HPDE6-E6E7 (cell line): Measurements from ENCODE around the gene BOC.
A peak's percentile ranks its signal among the peaks of the same experiment; 100 is the strongest.

Experiments used
- DNase-seq: peaks from one replicate; pipeline ENCODE4 v3.0.0; 2011; ENCODE audit warnings: missing footprints; ENCODE audit errors: extremely low spot score

Gene BOC

GRCh38 chr3:113285226-113285625 is 73.9 kb downstream of the BOC start:
- no peak for DNase-seq

GRCh38 chr3:113285741-113286140 is 74.4 kb downstream of the BOC start:
- no peak for DNase-seq

GRCh38 chr3:113286524-113286923 is 75.2 kb downstream of the BOC start:
- DNase-seq: no peak

- DNase-seq: peak; percentile 44
Measured at GRCh38 chr3:113287111-113287802, 75.9 kb downstream of the BOC start.

GRCh38 chr3:113287803-113288648 is 76.7 kb downstream of the BOC start:
- no peak for DNase-seq

GRCh38 chr3:113288881-113289280 is 77.5 kb downstream of the BOC start:
- DNase-seq: no peak

GRCh38 chr3:113291572-113291971 is 80.2 kb downstream of the BOC start:
- DNase-seq: no peak

- DNase-seq: no peak
Measured at GRCh38 chr3:113292933-113293332, 81.6 kb downstream of the BOC start.

- no peak for DNase-seq
Measured at GRCh38 chr3:113293348-113293747, 82.0 kb downstream of the BOC start.

- no peak for DNase-seq
Measured at GRCh38 chr3:113295463-113295862, 84.1 kb downstream of the BOC start.

- no peak for DNase-seq
Measured at GRCh38 chr3:113297287-113297686, 85.9 kb downstream of the BOC start.

- DNase-seq: no peak
Measured at GRCh38 chr3:113297841-113298240, 86.5 kb downstream of the BOC start.

- DNase-seq: no peak
Measured at GRCh38 chr3:113300596-113300995, 89.2 kb downstream of the BOC start.

- DNase-seq: no peak
Measured at GRCh38 chr3:113304102-113304501, 92.7 kb downstream of the BOC start.

GRCh38 chr3:113304856-113305540 is 93.6 kb downstream of the BOC start:
- no peak for DNase-seq

- DNase-seq: no peak
Measured at GRCh38 chr3:113310960-113311359, 99.6 kb downstream of the BOC start.

- DNase-seq: no peak
Measured at GRCh38 chr3:113312416-113312815, 101.1 kb downstream of the BOC start.

GRCh38 chr3:113314923-113315322 is 103.6 kb downstream of the BOC start:
- DNase-seq: no peak

- DNase-seq: no peak
Measured at GRCh38 chr3:113329757-113330156, 118.4 kb downstream of the BOC start.

GRCh38 chr3:113330742-113331141 is 119.4 kb downstream of the BOC start:
- no peak for DNase-seq

- no peak for DNase-seq
Measured at GRCh38 chr3:113331187-113331586, 119.8 kb downstream of the BOC start.
